ENCODE measurements around the gene UBA5.
"Not testable (repeated sequence)": the region's sequence is repeated elsewhere in the genome, so short reads cannot be mapped to it uniquely, and the experiment has no call there.

The UBA5 gene

DNA sequence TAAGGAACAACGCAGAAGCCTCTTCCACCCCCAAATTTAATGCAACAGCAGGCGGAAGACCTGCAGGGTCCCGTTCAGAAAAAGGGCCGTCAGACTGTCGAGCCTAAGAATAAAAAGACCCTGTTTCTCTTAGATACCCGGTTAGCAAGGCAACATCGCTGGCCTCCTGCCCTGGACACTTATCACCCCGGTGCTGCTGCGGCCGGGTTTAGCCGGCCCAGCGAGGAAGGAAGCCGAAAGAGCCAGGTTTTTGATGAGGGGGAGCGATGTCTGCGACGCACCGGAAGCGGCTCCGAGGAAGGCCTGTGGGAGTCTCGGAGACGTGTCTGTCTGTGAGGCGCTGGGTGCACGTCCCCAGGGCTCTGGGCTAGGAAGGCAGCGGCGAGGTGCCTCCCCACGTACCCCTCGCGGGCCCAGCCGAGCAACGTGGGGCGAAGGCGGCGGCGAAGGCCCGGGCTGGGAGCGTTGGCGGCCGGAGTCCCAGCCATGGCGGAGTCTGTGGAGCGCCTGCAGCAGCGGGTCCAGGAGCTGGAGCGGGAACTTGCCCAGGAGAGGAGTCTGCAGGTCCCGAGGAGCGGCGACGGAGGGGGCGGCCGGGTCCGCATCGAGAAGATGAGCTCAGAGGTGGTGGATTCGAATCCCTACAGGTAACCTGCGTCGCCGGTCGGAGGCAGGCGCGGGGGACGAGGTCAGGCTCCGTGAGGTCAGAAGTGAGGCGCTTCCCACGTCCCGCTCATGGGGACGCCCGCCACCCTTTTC lies at the start of gene UBA5:
Gene UBA5, plus strand, starts transcription at position 278 of the 759 bp plus-strand sequence. Its CDS starts 209 bp downstream, at position 487.
- DNase-seq: peak; percentile 79

DNA sequence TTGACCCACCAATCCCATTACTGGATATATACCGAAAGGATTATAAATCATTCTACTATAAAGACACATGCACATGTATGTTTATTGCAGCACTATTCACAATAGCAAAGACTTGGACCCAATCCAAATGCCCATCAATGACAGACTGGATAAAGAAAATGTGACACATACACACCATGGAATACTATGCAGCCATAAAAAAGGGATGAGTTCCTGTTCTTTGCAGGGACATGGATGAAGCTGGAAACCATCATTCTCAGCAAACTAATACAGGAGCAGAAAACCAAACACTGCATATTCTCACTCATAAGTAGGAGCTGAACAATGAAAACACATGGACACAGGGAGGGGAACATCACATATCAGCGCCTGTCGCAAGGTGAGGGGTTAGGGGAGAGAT lies 44.8 kb upstream of the UBA5 start:
- DNase-seq: not testable (repeated sequence)

DNA sequence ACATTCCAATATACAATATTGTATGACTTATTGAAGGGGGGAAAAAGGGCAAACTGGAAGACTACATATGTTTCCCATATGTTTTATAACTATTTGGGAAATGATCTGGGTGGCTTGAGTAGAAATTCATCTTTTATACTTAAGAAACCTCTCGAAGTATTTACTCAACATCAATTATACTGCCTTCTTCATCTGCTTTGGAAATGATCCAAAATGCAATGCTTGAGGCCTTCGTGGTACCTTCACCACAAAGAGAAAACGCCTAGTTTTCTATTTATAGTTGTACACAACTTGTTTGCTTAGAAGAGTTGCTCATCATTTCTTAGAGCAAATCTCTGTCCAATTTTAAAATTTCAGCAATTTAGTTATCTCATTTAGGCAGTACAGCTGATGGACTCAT lies 44.2 kb upstream of the UBA5 start:
- no peak for DNase-seq

DNA sequence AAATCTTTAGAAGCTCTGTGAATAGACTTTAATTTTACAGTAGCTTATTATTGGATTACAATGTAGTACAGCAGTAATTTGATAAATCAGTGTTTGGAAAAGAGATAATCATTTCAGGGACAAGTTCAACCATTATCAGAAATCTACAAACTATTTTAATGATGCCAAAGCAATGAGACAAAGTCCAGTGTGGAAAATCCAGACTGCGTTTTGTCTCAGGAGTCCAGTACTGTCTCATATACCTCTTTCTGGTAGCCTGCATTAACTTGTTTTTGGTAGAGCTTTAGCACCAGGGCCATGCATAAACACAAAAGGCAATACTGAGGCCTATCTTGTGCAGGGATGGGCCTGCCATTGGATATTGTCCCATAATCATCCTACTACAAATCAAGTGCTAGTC lies 43.3 kb upstream of the UBA5 start:
- DNase-seq: no peak

DNA sequence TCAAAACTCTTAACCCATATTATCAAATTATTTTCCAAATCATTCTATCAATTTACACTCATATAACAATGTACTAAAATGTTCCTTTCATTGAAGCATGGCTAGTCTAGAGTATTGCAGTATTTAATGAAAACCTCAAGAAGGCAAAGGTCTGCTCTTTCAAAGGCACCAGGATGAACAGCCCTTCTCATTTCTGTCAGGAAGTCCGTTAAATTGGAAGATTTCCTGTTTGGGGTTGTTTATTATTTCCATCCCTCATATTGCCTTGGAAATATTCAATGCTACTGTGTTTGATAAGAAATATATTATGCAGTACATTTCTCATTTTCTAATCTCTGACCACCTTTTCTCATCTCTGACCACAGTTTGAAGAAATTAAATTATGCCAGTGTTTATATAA lies 38.0 kb upstream of the UBA5 start:
- no peak for DNase-seq

DNA sequence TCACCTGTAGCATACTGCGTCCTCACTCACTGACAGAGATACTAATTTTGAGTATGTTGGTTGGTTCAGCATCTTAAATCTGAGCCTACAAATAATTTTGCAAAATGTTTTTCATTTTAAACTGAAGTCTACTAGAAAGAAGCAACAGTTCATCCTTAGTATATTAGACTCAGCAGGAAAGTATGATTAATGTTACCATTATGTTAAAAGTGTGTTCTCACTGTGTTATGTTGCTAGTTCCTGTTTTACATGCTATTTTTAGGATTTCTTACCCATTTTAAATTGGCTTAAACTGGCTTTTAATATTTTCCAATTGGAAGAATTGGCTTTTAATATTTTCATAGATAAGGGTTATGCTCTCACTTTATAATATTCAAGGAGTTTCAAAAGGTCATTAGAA lies 37.4 kb upstream of the UBA5 start:
- no peak for DNase-seq

DNA sequence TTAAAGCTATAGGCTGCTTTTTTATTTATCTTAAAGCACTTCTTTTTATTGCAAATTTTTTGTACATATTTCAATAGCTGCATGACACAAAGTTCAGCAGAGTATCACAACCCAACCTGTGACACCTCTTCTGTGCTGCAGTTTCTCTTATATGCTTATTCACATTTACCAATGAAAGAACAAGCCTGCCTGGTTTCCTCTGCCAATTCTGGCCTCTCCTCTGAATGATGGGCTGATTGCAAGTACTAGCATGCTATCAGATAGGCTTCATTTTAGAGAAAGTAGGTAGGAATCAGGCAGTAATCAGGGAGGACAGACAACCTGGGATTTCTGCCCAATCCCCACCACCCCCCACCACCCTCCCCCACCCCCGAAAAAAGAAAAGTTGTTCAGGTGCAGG lies 36.5 kb upstream of the UBA5 start:
- DNase-seq: no peak

DNA sequence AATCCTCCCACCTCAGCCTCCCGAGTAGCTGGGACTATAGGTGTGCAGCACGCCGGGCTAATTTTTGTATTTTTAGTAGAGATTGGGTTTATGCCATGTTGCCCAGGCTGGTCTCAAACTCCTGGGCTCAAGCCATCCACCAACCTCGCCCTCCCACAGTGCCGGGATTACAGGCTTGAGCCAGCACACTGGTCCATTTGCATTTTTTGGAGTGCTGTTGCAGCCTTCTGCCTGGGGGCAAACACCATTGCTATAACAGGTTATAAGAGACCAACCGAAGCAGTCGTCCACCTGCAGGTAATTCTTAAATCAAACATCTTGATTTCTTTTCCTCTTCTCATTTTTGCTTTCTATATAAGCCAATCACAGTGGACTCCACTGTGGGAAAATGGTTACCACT lies 35.3 kb upstream of the UBA5 start:
- no peak for DNase-seq

DNA sequence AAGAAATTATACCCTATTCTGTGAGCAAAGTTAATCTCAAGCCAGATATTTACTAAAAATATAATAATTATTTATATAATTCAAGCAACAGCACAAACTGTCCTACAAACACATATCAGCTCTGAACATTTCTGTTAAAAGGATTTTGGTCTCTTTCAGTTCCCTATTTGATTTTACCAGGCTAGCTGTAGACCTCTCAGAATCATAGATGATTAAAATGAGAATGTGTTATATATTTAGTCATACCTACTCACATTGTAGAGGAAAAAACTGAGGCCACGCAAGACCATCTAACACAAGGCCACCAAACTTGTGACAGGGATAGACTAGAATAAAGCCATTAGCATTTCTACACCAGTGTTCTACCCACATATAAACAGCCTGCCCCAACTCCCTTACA lies 34.5 kb upstream of the UBA5 start:
- DNase-seq: no peak

DNA sequence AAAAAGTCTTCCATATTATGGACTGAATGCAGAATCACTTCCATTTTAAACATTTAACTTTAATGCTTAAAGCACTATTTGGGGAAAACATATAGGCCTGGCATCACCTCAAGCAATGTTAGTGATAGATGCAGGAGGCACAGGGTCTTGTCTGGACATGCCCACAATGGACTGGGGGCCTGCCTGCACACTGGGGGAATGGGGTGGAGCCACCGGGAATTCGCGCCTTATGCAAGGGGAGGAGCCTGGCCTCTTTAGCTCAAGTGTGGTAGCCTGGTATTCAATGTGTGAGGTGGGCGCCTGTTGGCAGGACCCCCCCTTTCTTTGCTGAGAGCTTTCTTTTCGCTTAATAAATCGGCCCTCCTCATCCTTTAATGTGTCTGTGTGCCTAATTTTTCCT lies 33.2 kb upstream of the UBA5 start:
- no peak for DNase-seq

DNA sequence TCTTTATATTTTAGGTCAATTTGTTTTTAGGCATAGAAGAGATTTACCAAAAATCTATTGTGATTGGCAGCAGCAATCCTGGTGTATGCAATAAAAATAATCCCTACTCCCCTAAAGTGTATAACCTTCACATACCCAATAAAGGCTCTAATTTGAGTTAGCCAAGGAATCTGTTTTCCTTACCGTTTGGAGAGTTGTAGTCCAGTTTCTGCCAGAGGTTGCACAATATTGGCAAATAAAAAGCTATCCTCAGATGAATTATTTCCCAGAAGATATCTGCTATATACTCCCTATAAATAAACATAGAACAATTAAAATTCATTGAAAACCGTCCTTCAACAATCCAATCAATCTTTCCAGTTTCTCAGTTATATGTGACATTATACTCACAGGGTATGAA lies 32.0 kb upstream of the UBA5 start:
- DNase-seq: no peak

DNA sequence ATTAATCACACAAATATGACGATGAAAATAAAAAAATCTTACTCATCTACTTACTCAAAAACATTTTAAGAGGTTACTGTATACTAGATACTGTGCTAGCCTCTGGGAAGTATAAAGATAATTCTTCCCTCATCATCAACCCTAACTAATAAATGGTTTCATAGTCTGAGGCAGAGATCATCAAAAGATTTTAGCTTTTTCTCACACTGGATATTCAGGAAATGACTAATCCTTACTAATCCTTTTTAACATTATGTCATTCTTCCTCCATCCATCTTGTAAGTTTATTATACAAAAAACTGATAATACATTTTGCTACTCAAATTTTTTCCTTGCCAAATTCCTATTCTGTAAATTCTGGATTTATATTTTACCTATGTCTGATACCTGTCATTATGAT lies 30.2 kb upstream of the UBA5 start:
- DNase-seq: no peak

DNA sequence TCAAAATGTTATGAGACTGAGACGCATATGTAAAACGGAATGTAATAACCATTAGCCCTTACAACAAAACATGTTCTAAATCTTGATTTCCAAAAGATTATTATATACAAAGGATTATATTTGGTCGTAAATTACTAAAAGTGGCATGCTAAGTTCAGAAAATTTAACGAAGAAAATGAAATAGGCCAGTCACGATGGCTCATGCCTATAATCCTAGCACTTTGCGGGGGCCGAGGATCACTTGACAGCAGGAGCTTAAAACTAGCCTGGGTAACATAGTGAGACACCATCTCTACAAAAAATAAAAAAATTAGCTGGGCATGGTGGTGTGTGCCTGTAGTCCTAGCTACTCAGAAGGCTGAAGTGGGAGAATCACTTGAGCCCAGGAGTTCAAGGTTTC lies 29.5 kb upstream of the UBA5 start:
- DNase-seq: no peak

DNA sequence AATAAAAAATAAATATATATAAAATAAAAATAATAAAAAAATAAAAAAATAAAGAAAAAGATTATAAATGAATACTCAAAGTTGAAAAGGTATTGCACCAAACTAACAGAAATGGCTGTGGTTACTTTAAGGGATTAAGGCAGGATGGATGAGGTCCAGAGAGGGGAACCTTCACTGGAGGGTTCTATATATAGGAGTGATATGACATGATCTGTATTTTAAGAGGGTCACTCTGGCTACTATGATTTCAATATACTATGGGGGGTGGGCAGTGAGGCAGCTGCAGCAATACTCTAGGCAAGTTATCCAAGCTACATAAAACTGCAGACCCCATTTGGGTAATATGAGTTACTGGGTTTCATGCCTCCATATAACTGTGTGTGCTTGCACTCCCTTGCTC lies 25.1 kb upstream of the UBA5 start:
- DNase-seq: no peak

DNA sequence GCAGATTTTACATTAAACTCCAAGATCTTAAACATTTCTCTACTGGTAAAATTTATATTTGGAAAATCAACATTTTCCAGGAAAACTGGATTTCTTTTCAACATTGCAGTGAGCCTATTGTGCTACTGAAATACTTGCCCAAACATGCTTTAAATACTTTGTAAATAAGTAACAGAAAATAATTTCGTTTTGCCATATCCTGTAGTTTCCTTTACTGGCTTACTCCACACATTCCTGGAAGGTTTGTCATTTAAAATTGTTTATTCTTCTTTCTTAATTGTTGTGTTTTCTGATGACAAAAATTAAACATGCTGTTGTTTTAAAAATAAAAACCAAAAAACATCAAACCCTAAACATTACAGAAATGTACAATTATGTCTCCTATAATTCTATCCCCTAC lies 22.5 kb upstream of the UBA5 start:
- DNase-seq: no peak

DNA sequence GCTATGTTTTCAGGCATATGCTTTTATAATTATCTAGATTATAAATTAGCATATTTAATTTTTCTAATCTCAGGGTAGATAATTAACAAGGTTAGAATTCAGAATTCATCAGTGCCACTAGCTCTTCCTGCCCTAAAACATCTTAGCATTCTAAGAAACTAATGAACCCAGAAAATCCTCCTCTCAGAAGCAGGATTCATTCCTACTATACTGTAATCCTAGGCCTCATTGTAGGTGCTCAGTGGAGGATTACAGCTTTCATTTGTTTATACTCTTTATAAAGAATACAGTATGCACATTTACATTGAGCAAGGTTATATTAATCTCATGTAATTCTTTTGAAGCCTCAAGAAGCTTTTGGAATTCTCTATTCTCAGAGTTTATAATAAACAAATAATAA lies 21.4 kb upstream of the UBA5 start:
- DNase-seq: no peak

DNA sequence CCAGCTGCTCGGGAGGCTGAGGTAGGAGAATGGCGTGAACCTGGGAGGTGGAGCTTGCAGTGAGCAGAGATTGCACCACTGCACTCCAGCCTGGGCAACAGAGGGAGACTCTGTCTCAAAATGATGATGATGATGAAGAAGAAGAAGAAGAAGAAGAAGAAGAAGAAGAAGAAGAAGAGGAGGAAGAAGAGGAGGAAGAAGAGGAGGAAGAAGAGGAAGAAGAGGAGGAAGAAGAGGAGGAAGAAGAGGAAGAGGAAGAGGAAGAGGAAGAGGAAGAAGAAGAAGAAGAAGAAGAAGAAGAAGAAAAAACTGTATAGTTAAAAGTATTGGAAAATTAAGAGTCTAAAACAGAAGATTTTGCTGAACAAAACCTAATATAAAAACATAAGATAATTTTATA lies 18.7 kb upstream of the UBA5 start:
- not testable (repeated sequence) for DNase-seq

DNA sequence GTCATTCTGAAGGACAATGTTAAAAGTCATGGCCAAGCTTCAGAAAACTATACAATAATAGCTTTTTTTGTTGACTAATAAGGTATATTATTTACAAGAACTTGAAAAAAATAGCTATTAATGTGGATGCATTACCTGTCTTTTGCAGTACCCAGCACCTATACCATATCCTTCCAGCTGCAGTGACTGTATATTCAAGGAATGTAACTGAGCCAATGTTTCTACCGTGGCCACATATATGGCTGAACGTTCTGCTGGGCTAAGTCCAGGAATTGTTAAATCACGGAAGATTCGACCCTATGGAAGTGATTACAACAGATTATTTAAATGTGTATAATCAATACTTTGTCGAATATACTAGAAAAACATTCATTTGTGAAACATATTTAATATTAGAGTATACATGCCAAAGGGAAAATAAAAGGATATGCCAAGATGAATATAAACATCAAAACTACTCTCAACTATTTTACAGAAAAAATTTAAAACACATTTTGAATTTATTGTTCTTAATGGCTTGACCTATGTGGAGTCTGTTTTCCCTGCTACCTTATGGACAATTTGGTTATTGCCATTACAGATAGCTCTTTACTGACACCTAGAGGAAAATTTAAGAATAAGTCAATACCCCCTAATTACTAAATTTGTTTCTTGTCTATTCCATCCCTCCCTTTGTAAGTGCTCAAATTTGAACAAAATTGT lies 18.1 kb upstream of the UBA5 start:
- DNase-seq: no peak

DNA sequence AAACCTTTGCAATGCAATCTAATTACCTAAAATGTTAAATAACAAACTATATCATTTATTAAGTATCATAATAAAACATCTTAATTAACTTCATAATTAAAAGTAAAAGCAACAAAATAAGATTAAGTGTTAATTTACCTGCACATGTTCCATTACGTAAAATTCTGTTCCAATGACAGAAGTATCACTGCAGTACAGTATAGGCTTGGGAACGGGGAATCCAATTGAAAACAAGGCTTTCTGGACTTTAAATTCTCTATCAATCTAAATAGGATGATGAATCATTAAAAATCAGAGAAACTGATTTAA lies 17.6 kb upstream of the UBA5 start:
- no peak for DNase-seq

DNA sequence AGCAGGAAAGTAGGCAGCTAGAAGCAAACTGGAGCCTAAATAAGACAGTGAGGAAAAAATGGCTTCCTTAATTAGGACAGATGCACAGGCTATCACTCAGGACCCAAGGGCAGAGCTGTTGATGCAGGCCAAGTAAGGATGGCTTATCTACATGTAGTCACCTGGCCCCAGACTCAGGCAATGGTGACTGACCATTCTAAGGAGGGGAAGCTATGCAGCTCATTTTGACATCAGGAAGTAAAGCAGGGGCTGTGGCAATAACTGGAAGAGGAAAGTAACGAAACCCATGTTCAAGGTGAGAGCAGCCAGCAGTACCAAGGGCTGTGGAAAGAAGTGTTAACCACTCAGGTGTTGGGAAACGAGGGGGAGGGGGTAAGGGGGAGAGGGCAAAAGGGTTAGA lies 16.8 kb upstream of the UBA5 start:
- no peak for DNase-seq

DNA sequence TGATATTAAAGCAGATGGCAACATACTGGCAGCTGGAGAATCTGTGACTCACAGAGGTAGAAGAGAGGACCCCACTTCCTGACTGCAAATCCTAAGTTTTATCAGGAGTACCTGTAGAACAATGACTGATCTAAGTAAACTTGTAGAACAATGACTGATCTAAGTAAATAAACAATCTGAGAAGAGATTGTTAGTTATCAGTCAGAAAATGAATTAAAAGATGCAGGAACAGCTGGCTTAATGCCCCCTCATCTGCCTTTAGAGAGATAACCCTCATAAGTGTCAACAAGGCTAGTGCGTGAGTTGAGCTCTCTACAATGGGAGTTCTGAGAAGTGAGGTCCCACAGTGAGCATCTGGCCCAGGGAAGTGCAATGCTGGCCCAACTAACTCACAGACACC lies 15.1 kb upstream of the UBA5 start:
- no peak for DNase-seq

DNA sequence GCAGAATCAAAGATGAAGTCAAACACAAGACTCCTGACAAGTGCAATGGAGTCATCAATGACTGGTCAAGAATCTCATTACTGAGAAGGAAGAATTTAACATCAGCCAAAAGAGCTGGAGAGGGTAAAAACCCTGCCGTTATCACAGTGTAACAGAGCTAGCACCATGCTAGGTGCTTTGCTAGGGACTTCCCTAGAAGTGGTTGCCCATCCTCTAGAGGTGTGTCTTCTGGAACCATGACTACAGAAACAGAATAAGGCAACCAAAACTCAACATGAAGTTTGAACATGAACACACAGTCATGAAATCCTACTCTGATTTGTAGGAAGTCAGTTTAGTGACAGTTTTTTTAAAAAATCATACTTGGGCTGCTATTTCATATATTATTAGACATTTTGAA lies 10.0 kb upstream of the UBA5 start:
- no peak for DNase-seq

DNA sequence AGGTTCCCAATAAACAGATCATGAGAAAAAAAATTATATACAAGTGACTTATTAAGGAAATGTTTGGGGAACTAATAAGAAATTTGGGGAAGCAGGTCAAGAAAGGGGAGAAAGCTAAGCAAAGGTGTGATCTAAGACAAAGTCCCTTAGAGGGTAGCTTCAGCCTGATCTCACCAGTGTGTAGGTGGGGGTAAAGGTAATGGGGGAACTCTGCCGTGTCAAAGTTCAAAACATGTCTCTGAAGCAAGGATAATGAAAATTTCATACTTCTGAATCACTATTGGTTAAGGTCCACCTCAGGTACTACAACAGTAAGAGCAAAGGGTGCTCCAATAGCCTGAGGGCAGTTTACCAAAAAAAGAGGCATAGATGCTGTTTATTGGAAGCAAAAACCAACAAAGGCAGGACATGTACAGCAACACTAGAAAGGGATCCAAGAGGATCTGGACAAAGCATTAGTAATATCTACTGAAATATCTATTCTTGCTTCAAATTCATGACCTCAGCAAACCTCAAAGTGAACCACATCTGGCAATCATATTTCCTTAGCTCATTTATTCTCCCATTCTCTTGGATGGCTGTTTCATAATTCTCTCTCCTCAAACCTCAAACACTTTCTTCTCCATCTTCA lies 7.4 kb upstream of the UBA5 start:
- no peak for DNase-seq

DNA sequence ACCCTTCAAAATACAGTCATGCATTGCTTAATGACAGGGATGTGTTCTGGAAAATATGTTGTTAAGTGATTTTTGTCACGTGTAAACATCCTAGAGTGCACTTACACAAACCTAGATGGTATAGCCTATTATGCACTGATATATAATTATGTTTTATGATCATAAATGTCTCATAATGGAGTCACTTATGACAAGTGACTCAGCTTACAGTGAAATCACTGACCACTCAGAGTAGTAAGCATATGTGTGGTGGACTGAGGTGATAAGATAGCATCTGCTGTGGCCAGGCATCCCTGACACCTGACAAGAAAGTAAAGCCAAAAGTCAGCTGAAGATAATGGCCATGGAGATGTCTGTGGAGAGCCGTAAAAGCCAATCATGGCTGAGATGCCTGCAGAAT lies 5.9 kb upstream of the UBA5 start:
- DNase-seq: no peak

DNA sequence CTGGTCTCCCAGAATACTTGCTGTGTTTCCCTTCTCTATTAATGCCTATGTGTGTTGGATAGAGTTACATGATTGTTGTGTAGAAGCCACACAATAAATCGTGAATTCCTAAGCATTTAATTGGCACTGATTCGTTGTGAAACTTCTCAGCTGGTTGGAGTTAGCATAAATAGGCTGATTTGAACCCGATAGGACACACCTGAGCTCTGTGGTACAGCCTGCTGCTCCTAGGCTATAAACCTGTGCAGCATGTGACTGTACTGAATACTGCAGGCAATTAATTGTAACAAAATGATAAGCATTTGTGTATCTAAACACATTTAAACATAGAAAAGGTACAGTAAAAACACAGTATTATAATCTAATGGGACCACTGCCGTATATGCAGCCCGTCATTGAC lies 5.4 kb upstream of the UBA5 start:
- no peak for DNase-seq
